Activated B cell treated with CpG ODN at 0.5 μM for 24 hours (primary cell): Measurements from ENCODE around the gene TUT7. TPM values are rescaled to one million over a fixed set of nuclear protein-coding genes. Genes with fewer than 3 reads are reported as not detected.

Source experiments
- ATAC-seq: fragments of 200-7000 bp; cut with Tn5 transposase; one replicate; pipeline ENCODE4 v1.10.0; 2021; ENCODE audit warnings: low read depth, mild to moderate bottlenecking, moderate library complexity
- CTCF ChIA-PET: fragments of 350-600 bp; sonication (Branson Sonifier 250); formaldehyde crosslinking; loops from one replicate; lab custom pipeline; 2021; ENCODE audit warnings: antibody characterized with exemption; lab: Charles Lee
- POLR2A ChIA-PET: fragments of 350-600 bp; sonication (Branson Sonifier 250); formaldehyde crosslinking; loops from one replicate; lab custom pipeline; 2021; ENCODE audit warnings: antibody characterized with exemption; lab: Charles Lee
- DNase-seq: peaks from one replicate; pipeline ENCODE4 v3.0.0; 2022
- H3K27ac Mint-ChIP-seq: one replicate; pipeline ENCODE4 v1.8.0; 2020; ENCODE audit warnings: mixed read lengths
- H3K27me3 Mint-ChIP-seq: one replicate; pipeline ENCODE4 v1.8.0; 2021; ENCODE audit warnings: mixed read lengths
- H3K36me3 Mint-ChIP-seq: one replicate; pipeline ENCODE4 v1.8.0; 2021; ENCODE audit warnings: low read depth, mixed read lengths
- H3K4me1 Mint-ChIP-seq: one replicate; pipeline ENCODE4 v1.8.0; 2021; ENCODE audit warnings: mixed read lengths
- H3K4me3 Mint-ChIP-seq: one replicate; pipeline ENCODE4 v1.8.0; 2020; ENCODE audit warnings: mild to moderate bottlenecking, mixed read lengths
- H3K9me3 Mint-ChIP-seq: one replicate; pipeline ENCODE4 v1.8.0; 2020; ENCODE audit warnings: mixed read lengths
- CTCF ChIP-seq: fragments of 200-600 bp; IDR thresholded peaks from one replicate; pipeline ENCODE4 v1.8.0; 2022; ENCODE audit warnings: antibody characterized with exemption, mild to moderate bottlenecking
- intact Hi-C: fragments of 100-400 bp; cut with micrococcal nuclease; formaldehyde crosslinking; loops from one replicate; pipeline ENCODE4 v1.15.1; 2024
- total RNA-seq: library from RNA; stranded (reverse); gene quantifications from 2 replicates; pipeline ENCODE4 v1.2.3, GENCODE V29; 2022

TUT7 gene
- total RNA-seq, 1 donor from 2014 or later, result 50.4 TPM

DNA sequence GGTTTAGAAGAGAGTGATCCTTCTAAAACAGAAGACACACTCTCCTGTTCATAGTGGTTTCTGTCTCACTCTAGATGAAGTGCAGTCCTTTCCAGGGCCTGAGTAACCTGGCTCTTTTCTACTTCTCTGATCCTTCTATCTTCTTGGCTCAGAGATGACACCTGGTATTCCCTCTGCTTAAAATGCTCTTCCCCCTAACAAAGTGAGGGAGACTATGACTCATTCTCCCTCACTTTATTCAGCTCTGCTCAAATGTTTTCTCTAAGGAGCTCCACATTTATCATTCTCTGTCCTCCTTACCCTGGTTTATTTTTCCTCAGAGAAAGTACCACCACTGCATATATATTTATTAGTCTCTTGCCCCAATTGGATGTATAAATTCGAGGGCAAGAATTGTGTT is 24.6 kb downstream of the TUT7 start:
- intact Hi-C loops, result no loop called here
- H3K4me3 Mint-ChIP-seq, result no peak overlapping the region
- H3K4me1 Mint-ChIP-seq, result peaks cover 1% of the 10 kb centered on the region
- ChIA-PET CTCF (no interaction called here), POLR2A (no interaction called here)
- ATAC-seq, result no peak
- H3K27me3 Mint-ChIP-seq, result no peaks in the 10 kb centered on the region
- no peak for TF ChIP-seq CTCF
- peaks cover 77% of the 10 kb centered on the region for H3K36me3 Mint-ChIP-seq
- H3K27ac Mint-ChIP-seq, result no peak overlapping the region
- DNase-seq, result no peak
- H3K9me3 Mint-ChIP-seq, result peaks cover 2% of the 10 kb centered on the region

DNA sequence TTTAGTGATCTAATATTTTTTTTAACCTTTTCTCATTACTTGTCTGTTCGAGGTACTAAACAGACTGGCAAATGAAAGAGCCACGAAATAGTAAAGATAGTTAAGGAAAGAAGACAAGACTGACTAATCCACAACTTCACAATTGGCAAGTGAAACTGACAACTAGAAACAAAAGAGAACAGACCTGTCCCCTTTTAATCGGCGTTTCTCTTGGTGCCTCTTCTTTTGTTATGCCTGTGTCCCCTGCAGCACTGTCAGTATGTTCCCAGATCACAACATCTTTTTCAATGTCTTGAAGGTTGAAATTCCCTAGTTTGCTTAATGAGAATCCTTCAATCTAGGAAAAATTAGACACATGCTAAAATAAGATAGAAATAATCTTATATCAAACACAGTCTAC is 26.1 kb downstream of the TUT7 start:
- ATAC-seq (no peak), DNase-seq (no peak)
- peaks cover 78% of the 10 kb centered on the region for H3K36me3 Mint-ChIP-seq
- ChIA-PET CTCF (no interaction called here), POLR2A (no interaction called here)
- H3K4me3 Mint-ChIP-seq, result no peak overlapping the region
- H3K27me3 Mint-ChIP-seq, result no peaks in the 10 kb centered on the region
- TF ChIP-seq CTCF, result no peak
- intact Hi-C loops, result no loop called here
- no peak overlapping the region for H3K27ac Mint-ChIP-seq
- H3K4me1 Mint-ChIP-seq, result no peaks in the 10 kb centered on the region
- H3K9me3 Mint-ChIP-seq, result peaks cover 2% of the 10 kb centered on the region

GRCh38 chr9:86326536-86326935 is 27.7 kb downstream of the TUT7 start:
- ATAC-seq (no peak), DNase-seq (no peak)
- TF ChIP-seq CTCF, result no peak
- CTCF ChIA-PET, result no interaction called here
- Mint-ChIP-seq H3K9me3 (no peaks in the 10 kb centered on the region), H3K4me1 (no peaks in the 10 kb centered on the region), H3K27me3 (no peaks in the 10 kb centered on the region), H3K4me3 (no peak overlapping the region), H3K36me3 (peaks cover 79% of the 10 kb centered on the region), H3K27ac (peak overlapping the region; percentile 18)
- intact Hi-C loops, result no loop called here
- POLR2A ChIA-PET, result no interaction called here

- no peak for ATAC-seq
- Mint-ChIP-seq H3K36me3 (peaks cover 86% of the 10 kb centered on the region), H3K27ac (no peak overlapping the region)
These were observed 29.3 kb downstream of the TUT7 start for GRCh38 chr9:86324901-86325300.

DNA sequence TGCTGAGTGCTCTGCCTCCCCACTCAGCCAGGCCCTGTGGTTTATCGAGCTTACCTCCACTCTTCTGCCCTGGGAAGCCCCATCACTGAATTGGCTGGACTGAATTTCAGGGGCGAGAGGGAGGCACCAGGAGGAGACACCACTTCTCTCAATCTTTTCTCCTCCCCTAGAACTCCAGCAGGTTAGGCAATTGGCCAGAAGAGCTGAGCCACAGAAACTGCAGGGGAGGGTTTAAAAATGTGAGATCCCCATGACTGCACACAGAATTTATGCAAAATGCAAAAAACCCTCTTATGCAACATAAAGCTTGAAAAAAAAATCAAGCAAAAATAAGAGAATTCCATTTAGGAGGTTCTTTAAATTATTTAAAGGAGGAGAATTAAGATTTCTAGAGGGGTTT is 29.9 kb downstream of the TUT7 start:
- Mint-ChIP-seq H3K36me3 (peaks cover 88% of the 10 kb centered on the region), H3K4me1 (no peaks in the 10 kb centered on the region), H3K27ac (no peak overlapping the region), H3K27me3 (no peaks in the 10 kb centered on the region), H3K4me3 (no peak overlapping the region), H3K9me3 (no peaks in the 10 kb centered on the region)
- intact Hi-C loops, result no loop called here
- POLR2A ChIA-PET, result no interaction called here
- no peak for DNase-seq
- no peak for ATAC-seq
- CTCF ChIA-PET, result no interaction called here
- TF ChIP-seq CTCF, result no peak

More at GRCh38 chr9:86324901-86325300, 29.3 kb downstream of the TUT7 start:
- ChIA-PET POLR2A (no interaction called here), CTCF (no interaction called here)
- no peaks in the 10 kb centered on the region for H3K9me3 Mint-ChIP-seq
- H3K4me1 Mint-ChIP-seq, result no peaks in the 10 kb centered on the region
- TF ChIP-seq CTCF, result no peak
- no peak for DNase-seq
- no peaks in the 10 kb centered on the region for H3K27me3 Mint-ChIP-seq
- intact Hi-C loops, result no loop called here
- no peak overlapping the region for H3K4me3 Mint-ChIP-seq
